Measurements from ENCODE around the gene DHRS2. TPM values are rescaled to one million over a fixed set of nuclear protein-coding genes. Genes with fewer than 3 reads are reported as not detected.

DHRS2 gene
- total and polyA plus RNA-seq, 2 donors (not counting 1 experiment from before 2014, with no cell fraction given): not detected

DNA sequence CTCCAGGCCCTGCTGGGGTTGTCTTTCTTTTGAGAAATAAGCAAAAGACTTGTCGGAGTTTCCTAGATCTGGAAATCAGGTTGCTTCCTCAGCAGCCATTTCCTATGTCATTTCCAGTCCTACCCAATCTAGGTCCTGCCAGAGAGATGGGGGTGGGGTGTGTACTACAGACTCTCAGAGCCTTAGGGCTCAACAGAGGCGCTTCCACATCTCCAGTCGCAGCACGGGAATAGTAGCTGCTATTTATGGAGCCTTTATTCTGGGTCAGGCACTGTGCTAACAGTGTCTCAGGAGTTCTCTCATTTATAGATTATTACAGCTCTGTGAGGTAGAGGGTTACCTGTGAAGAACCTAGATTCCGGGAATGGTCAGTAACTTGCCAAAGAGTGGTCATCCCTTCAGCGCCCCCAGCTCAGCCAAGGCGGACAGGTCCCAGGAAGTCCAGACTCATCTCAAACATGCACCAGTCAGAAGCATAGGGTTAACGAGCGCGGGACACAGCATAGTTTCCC, 21.9 kb downstream of the DHRS2 start:
- no peaks in the 10 kb centered on the region for H4K20me1 ChIP-seq (ENCODE audit: control insufficient read depth, insufficient read depth, low read length, poor library complexity, severe bottlenecking)
- POLR2A ChIA-PET: no interaction called here
- H3K4me1 ChIP-seq (ENCODE audit: control insufficient read depth in 2 of 2, insufficient read depth in 2 of 2, low read length in 2 of 2): no peaks in the 10 kb centered on the region
- DNase-seq (no peak), ATAC-seq (ENCODE audit: low read depth) (no peak)
- no peaks in the 10 kb centered on the region for H3K36me3 ChIP-seq (replicated peaks in 1 of 2; ENCODE audit: control extremely low read depth in 1 of 2, control insufficient read depth in 1 of 2, extremely low read depth in 1 of 2, insufficient read depth in 2 of 2, low read length in 1 of 2)
- Mint-ChIP-seq H3K27me3 (peaks cover 24% of the 10 kb centered on the region), H3K4me1 (no peaks in the 10 kb centered on the region), H3K9me3 (ENCODE audit: insufficient read depth) (no peaks in the 10 kb centered on the region), H3K4me3 (no peak overlapping the region), H3K27ac (no peak overlapping the region)
- no peak overlapping the region for H3K27ac ChIP-seq (ENCODE audit: low read length in 2 of 2)
- H2AFZ ChIP-seq (ENCODE audit: insufficient read depth, low read depth, low read length, poor library complexity, severe bottlenecking): no peak overlapping the region
- TF ChIP-seq, protein P1, sequence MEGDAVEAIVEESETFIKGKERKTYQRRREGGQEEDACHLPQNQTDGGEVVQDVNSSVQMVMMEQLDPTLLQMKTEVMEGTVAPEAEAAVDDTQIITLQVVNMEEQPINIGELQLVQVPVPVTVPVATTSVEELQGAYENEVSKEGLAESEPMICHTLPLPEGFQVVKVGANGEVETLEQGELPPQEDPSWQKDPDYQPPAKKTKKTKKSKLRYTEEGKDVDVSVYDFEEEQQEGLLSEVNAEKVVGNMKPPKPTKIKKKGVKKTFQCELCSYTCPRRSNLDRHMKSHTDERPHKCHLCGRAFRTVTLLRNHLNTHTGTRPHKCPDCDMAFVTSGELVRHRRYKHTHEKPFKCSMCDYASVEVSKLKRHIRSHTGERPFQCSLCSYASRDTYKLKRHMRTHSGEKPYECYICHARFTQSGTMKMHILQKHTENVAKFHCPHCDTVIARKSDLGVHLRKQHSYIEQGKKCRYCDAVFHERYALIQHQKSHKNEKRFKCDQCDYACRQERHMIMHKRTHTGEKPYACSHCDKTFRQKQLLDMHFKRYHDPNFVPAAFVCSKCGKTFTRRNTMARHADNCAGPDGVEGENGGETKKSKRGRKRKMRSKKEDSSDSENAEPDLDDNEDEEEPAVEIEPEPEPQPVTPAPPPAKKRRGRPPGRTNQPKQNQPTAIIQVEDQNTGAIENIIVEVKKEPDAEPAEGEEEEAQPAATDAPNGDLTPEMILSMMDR (IDR thresholded peaks at IDR 0.05): no peak
- no peak for TF ChIP-seq EZH2 (IDR thresholded peaks at IDR 0.05; ENCODE audit: borderline replicate concordance, insufficient read depth, low read depth, low read length, poor library complexity, severe bottlenecking)
- no peak overlapping the region for H3K4me2 ChIP-seq (replicated peaks; ENCODE audit: low read depth, low read length, poor library complexity, severe bottlenecking)
- 83% methylated on average over 3 of the region's 10 CpGs for WGBS (ENCODE audit: insufficient coverage)
- CTCF ChIA-PET: no interaction called here
- H3K9me3 ChIP-seq (ENCODE audit: control extremely low read depth in 1 of 3, control insufficient read depth in 2 of 3, insufficient read depth in 1 of 3, low read length in 2 of 3): no peaks in the 10 kb centered on the region
- peaks cover 0 to 3% (median 0%) of the 10 kb centered on the region in 4 experiments for H3K27me3 ChIP-seq (replicated peaks in 1 of 4; ENCODE audit: control extremely low read depth in 1 of 4, control insufficient read depth in 3 of 4, insufficient read depth in 4 of 4, low read length in 3 of 4)
- no peak overlapping the region for H3K9ac ChIP-seq (ENCODE audit: low read length)
- no peaks in the 10 kb centered on the region for H3K79me2 ChIP-seq (ENCODE audit: control insufficient read depth, insufficient read depth, low read length)
- H3K4me3 ChIP-seq (ENCODE audit: control extremely low read depth in 1 of 5, extremely low read depth in 1 of 5, insufficient read depth in 1 of 5, low read depth in 2 of 5, low read length in 4 of 5): no peak overlapping the region
- intact Hi-C loops (cut with micrococcal nuclease): no loop called here

DNA sequence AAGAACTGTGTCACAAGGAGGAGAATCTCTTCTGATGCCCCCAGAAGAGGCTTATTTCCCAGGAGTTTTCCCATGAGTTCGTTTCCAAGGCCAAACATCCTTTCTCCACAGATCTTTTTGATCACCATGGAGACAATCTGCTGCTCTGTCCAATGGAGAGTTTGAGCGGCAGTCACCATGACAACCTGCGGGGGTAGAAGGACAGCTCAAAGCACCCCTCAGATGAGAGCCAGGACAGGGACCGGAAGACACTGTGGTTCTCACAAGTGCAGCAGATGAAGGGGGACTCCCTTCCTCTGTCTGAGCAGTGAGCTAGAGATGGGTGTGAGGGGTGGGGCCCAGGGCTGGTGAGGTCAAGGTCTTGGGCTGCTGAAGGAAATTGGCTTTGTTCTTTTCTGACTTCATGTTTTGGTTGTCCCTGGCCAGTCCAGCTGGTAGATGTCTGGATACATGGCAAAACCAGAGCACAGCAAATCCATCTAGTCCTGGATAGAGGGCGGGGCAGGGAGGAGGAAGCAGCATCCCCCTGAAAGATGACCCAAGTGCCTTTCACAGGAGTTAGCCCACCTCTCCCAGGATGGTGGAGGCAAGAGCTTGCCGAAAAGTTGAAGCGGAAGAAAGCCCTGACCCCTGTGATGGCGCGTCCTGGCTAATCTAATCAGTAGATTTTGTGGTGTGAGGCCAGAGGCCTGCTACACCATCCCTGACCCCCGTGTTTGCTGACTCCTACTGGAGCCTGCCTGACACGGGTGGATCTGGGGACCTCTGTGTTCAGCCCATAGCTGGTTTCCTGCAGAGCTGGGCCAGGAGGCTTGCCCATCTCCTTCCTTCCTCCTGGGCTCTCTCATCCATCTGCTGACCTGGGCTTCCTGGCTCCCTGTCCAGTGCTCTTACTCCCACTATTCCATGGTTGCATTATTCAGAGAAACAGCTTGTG, 24.4 kb downstream of the DHRS2 start:
- Histone ChIP-seq H2AFZ (ENCODE audit: insufficient read depth, low read depth, low read length, poor library complexity, severe bottlenecking) (no peak overlapping the region), H3K36me3 (replicated peaks in 1 of 2; ENCODE audit: control extremely low read depth in 1 of 2, control insufficient read depth in 1 of 2, extremely low read depth in 1 of 2, insufficient read depth in 2 of 2, low read length in 1 of 2) (no peaks in the 10 kb centered on the region), H3K79me2 (ENCODE audit: control insufficient read depth, insufficient read depth, low read length) (no peaks in the 10 kb centered on the region), H4K20me1 (ENCODE audit: control insufficient read depth, insufficient read depth, low read length, poor library complexity, severe bottlenecking) (no peaks in the 10 kb centered on the region), H3K9me3 (ENCODE audit: control extremely low read depth in 1 of 3, control insufficient read depth in 2 of 3, insufficient read depth in 1 of 3, low read length in 2 of 3) (no peaks in the 10 kb centered on the region), H3K27ac (ENCODE audit: low read length in 2 of 2) (no peak overlapping the region), H3K9ac (ENCODE audit: low read length) (no peak overlapping the region), H3K4me3 (ENCODE audit: control extremely low read depth in 1 of 5, extremely low read depth in 1 of 5, insufficient read depth in 1 of 5, low read depth in 2 of 5, low read length in 4 of 5) (no peak overlapping the region), H3K27me3 (replicated peaks in 1 of 4; ENCODE audit: control extremely low read depth in 1 of 4, control insufficient read depth in 3 of 4, insufficient read depth in 4 of 4, low read length in 3 of 4) (peaks cover 0 to 3% (median 0%) of the 10 kb centered on the region in 4 experiments), H3K4me2 (replicated peaks; ENCODE audit: low read depth, low read length, poor library complexity, severe bottlenecking) (no peak overlapping the region), H3K4me1 (ENCODE audit: control insufficient read depth in 2 of 2, insufficient read depth in 2 of 2, low read length in 2 of 2) (no peaks in the 10 kb centered on the region)
- Mint-ChIP-seq H3K4me1 (no peaks in the 10 kb centered on the region), H3K9me3 (ENCODE audit: insufficient read depth) (no peaks in the 10 kb centered on the region), H3K27me3 (peaks cover 27% of the 10 kb centered on the region), H3K4me3 (no peak overlapping the region), H3K27ac (no peak overlapping the region)
- ATAC-seq (ENCODE audit: low read depth) (no peak), DNase-seq (no peak)
- intact Hi-C loops (cut with micrococcal nuclease): no loop called here
- TF ChIP-seq EZH2 (IDR thresholded peaks at IDR 0.05; ENCODE audit: borderline replicate concordance, insufficient read depth, low read depth, low read length, poor library complexity, severe bottlenecking): no peak
- TF ChIP-seq, protein P1 (IDR thresholded peaks at IDR 0.05): no peak
- 83% methylated on average over 10 of the region's 11 CpGs for WGBS (ENCODE audit: insufficient coverage)
- CTCF ChIA-PET: interaction anchor here (1.1 kb wide), 1 partner anchor 1460 kb away, joined by 3 read pairs; no protein-coding TSS in a partner anchor
- POLR2A ChIA-PET: no interaction called here
